ENCODE measurements around the gene TNIK. TPM values are rescaled to one million over a fixed set of nuclear protein-coding genes. Genes with fewer than 3 reads are reported as not detected.

Gene TNIK
- total RNA-seq, 1 experiment from 2014 or later = 22.4 TPM

DNA sequence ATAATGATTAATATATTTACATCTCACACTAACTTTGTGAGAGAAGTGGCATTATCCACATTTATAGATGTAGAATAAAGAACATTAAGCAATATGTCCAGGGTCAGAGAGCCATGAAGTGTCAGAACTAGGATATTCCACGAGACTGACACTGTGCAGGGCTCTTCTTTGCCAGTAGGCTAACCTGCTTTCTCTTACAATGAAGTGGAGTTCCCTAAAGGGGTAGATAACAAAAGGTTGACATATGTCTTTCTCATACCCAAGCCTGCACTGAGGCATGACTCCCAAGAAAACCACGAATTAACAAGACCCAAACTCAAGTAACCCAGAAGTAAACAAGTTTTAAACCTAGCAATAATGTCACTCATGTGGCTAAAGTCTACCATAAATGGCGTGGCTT lies 242.1 kb downstream of the TNIK start:
- no peak overlapping the region for H3K27ac Mint-ChIP-seq (ENCODE audit: unreplicated experiment)
- Histone ChIP-seq H3K4me1 (no peaks in the 10 kb centered on the region), H3K9me3 (no peaks in the 10 kb centered on the region), H3K36me3 (ENCODE audit: control insufficient read depth, insufficient read depth, low read length) (no peaks in the 10 kb centered on the region), H3K4me3 (ENCODE audit: low read depth, low read length) (no peak overlapping the region), H3K27me3 (replicated peaks; ENCODE audit: control insufficient read depth, insufficient read depth, low read length) (no peaks in the 10 kb centered on the region)
- POLR2A ChIA-PET = no interaction called here
- no peak for DNase-seq
- no peaks in the 10 kb centered on the region for H3K27me3 Mint-ChIP-seq (ENCODE audit: insufficient read depth, unreplicated experiment)
- BruUV-seq (replicated peaks) = no TSS peak
- CTCF ChIA-PET = no interaction called here
- H3K4me3 Mint-ChIP-seq (ENCODE audit: unreplicated experiment) = no peak overlapping the region
- intact Hi-C loops (cut with micrococcal nuclease; ENCODE audit: unreplicated experiment) = no loop called here
- H3K4me1 Mint-ChIP-seq (ENCODE audit: low read depth, unreplicated experiment) = no peaks in the 10 kb centered on the region
- no peaks in the 10 kb centered on the region for H3K36me3 Mint-ChIP-seq (ENCODE audit: insufficient read depth, unreplicated experiment)
- H3K9me3 Mint-ChIP-seq (ENCODE audit: unreplicated experiment) = no peaks in the 10 kb centered on the region
- TF ChIP-seq, protein P1, sequence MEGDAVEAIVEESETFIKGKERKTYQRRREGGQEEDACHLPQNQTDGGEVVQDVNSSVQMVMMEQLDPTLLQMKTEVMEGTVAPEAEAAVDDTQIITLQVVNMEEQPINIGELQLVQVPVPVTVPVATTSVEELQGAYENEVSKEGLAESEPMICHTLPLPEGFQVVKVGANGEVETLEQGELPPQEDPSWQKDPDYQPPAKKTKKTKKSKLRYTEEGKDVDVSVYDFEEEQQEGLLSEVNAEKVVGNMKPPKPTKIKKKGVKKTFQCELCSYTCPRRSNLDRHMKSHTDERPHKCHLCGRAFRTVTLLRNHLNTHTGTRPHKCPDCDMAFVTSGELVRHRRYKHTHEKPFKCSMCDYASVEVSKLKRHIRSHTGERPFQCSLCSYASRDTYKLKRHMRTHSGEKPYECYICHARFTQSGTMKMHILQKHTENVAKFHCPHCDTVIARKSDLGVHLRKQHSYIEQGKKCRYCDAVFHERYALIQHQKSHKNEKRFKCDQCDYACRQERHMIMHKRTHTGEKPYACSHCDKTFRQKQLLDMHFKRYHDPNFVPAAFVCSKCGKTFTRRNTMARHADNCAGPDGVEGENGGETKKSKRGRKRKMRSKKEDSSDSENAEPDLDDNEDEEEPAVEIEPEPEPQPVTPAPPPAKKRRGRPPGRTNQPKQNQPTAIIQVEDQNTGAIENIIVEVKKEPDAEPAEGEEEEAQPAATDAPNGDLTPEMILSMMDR (IDR thresholded peaks at IDR 0.05; ENCODE audit: insufficient read depth in 1 of 2, low read depth in 1 of 2, low read length in 1 of 2, severe bottlenecking in 1 of 2, unreplicated experiment in 1 of 2) = no peak

DNA sequence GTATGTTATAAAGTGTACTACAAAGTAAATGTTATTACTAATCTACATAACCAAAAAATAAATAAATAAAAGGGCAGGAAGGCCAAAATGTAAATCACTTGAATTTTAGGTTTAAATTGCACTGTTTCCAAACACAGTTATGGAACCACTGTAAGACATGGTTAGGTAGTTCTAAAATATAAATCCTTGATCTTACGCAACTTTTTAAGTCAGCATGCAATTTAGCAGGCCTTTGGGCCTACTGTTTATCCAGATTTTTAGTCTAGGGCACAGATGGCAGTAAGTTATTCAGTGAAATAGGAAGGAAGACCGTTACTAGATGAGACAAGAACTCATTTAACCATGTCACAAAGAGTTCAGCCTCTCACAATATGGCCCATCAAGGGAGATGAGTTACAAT lies 246.3 kb downstream of the TNIK start:
- Mint-ChIP-seq H3K27me3 (ENCODE audit: insufficient read depth, unreplicated experiment) (no peaks in the 10 kb centered on the region), H3K27ac (ENCODE audit: unreplicated experiment) (no peak overlapping the region), H3K4me1 (ENCODE audit: low read depth, unreplicated experiment) (no peaks in the 10 kb centered on the region), H3K36me3 (ENCODE audit: insufficient read depth, unreplicated experiment) (no peaks in the 10 kb centered on the region), H3K4me3 (ENCODE audit: unreplicated experiment) (no peak overlapping the region), H3K9me3 (ENCODE audit: unreplicated experiment) (no peaks in the 10 kb centered on the region)
- Histone ChIP-seq H3K4me1 (no peaks in the 10 kb centered on the region), H3K9me3 (no peaks in the 10 kb centered on the region), H3K4me3 (ENCODE audit: low read depth, low read length) (no peak overlapping the region), H3K36me3 (ENCODE audit: control insufficient read depth, insufficient read depth, low read length) (no peaks in the 10 kb centered on the region), H3K27me3 (replicated peaks; ENCODE audit: control insufficient read depth, insufficient read depth, low read length) (no peaks in the 10 kb centered on the region)
- TF ChIP-seq, protein P1 (IDR thresholded peaks at IDR 0.05; ENCODE audit: insufficient read depth in 1 of 2, low read depth in 1 of 2, low read length in 1 of 2, severe bottlenecking in 1 of 2, unreplicated experiment in 1 of 2) = no peak
- DNase-seq = no peak
- CTCF ChIA-PET = no interaction called here
- no TSS peak for BruUV-seq (replicated peaks)
- intact Hi-C loops (cut with micrococcal nuclease; ENCODE audit: unreplicated experiment) = no loop called here
- POLR2A ChIA-PET = no interaction called here

DNA sequence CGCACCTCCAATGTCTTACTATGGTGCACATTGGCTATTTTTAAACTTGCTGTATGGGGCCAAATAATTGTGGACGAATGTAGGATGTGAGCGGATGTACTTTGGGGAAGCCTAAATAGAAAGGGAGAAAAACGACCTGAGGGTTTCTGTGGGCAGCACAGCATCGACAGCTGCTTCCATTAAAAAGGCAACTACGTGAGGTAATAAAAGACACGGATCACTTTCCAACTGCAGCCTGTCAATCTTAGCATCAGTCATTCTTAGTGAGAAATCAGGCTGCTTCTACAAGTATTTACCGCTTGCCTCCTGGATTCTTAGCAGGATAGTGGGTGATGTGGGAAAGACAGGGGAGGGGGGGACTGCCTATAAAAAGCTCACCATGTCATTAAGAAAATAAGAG lies 247.0 kb downstream of the TNIK start:
- H3K27me3 Mint-ChIP-seq (ENCODE audit: insufficient read depth, unreplicated experiment) = no peaks in the 10 kb centered on the region
- no peak for DNase-seq
- no TSS peak for BruUV-seq (replicated peaks)
- POLR2A ChIA-PET = no interaction called here
- H3K36me3 Mint-ChIP-seq (ENCODE audit: insufficient read depth, unreplicated experiment) = no peaks in the 10 kb centered on the region
- no peaks in the 10 kb centered on the region for H3K4me1 Mint-ChIP-seq (ENCODE audit: low read depth, unreplicated experiment)
- Histone ChIP-seq H3K36me3 (ENCODE audit: control insufficient read depth, insufficient read depth, low read length) (no peaks in the 10 kb centered on the region), H3K4me1 (no peaks in the 10 kb centered on the region), H3K9me3 (no peaks in the 10 kb centered on the region), H3K27me3 (replicated peaks; ENCODE audit: control insufficient read depth, insufficient read depth, low read length) (no peaks in the 10 kb centered on the region), H3K4me3 (ENCODE audit: low read depth, low read length) (no peak overlapping the region)
- no peak overlapping the region for H3K27ac Mint-ChIP-seq (ENCODE audit: unreplicated experiment)
- no peak overlapping the region for H3K4me3 Mint-ChIP-seq (ENCODE audit: unreplicated experiment)
- intact Hi-C loops (cut with micrococcal nuclease; ENCODE audit: unreplicated experiment) = no loop called here
- TF ChIP-seq, protein P1 (IDR thresholded peaks at IDR 0.05; ENCODE audit: insufficient read depth in 1 of 2, low read depth in 1 of 2, low read length in 1 of 2, severe bottlenecking in 1 of 2, unreplicated experiment in 1 of 2) = no peak
- no peaks in the 10 kb centered on the region for H3K9me3 Mint-ChIP-seq (ENCODE audit: unreplicated experiment)
- CTCF ChIA-PET = no interaction called here

All from Caco-2 (cell line).